Aortic smooth muscle cell (primary cell): ENCODE data around the gene CAPSL. TPM values are rescaled to one million over a fixed set of nuclear protein-coding genes. Genes with fewer than 3 reads are reported as not detected.

Source experiments
- total RNA-seq: library from RNA; depleted of rRNA; stranded (reverse); fragments of >200 nt; gene quantifications from 2 replicates; pipeline ENCODE4 v1.2.3, GENCODE V29; 2014

Gene CAPSL
- total RNA-seq: not detected in 2 replicates

GRCh38 chr5:35938568-35939227, at the start of gene CAPSL:
Gene CAPSL (minus strand): TSS chr5:35938622. CDS start chr5:35921120, 17,502 bp downstream.

GRCh38 chr5:35856765-35857351, 81.6 kb downstream of the CAPSL start, which contains the start of gene IL7R:
Gene IL7R (plus strand): TSS chr5:35856891. CDS start chr5:35856978, 87 bp downstream.

Other genes starting within 250 kb of the CAPSL start
- 0.12 and 0.13 TPM in 2 replicates for gene IL7R, start 81.7 kb downstream of the CAPSL start, total RNA-seq
- gene UGT3A1, start 52.8 kb upstream of the CAPSL start, total RNA-seq: not detected in 2 replicates
- not detected in 2 replicates for gene UGT3A2, start 128.3 kb upstream of the CAPSL start, total RNA-seq
- gene LMBRD2, start 213.3 kb upstream of the CAPSL start, total RNA-seq: 26.6 and 30.4 TPM in 2 replicates
- 11.3 and 12.4 TPM in 2 replicates for gene SKP2, start 213.5 kb upstream of the CAPSL start, total RNA-seq